ENCODE data around the gene CDH24. TPM values are rescaled to one million over a fixed set of nuclear protein-coding genes. Genes with fewer than 3 reads are reported as not detected.

Gene CDH24
- total and polyA plus RNA-seq, 5 donors = 0.95 to 2.5 (median 2.3) TPM

- intact Hi-C loops (cut with DNase I) = no loop called here
- H3K27ac ChIP-seq (ENCODE audit: low read length) = no peak overlapping the region
- H3K4me3 ChIP-seq (ENCODE audit: low read length) = no peak overlapping the region
- WGBS = 83% methylated on average over 10 of the region's 10 CpGs
- no peaks in the 10 kb centered on the region for H3K9me3 ChIP-seq (ENCODE audit: control insufficient read depth, low read length)
- H3K4me1 ChIP-seq (ENCODE audit: control insufficient read depth, insufficient read depth, low read length) = peaks cover 2% of the 10 kb centered on the region
- H3K27me3 ChIP-seq (ENCODE audit: control insufficient read depth, insufficient read depth) = no peaks in the 10 kb centered on the region
- ATAC-seq (no peak), DNase-seq (peak in 1 of 3 donors; percentile 61)
These were observed 42.0 kb upstream of the CDH24 start for GRCh38 chr14:23099212-23099861.

- H3K27ac ChIP-seq (ENCODE audit: low read length) = no peak overlapping the region
- H3K9me3 ChIP-seq (ENCODE audit: control insufficient read depth, low read length) = no peaks in the 10 kb centered on the region
- H3K27me3 ChIP-seq (ENCODE audit: control insufficient read depth, insufficient read depth) = no peaks in the 10 kb centered on the region
- intact Hi-C loops (cut with DNase I) = no loop called here
- H3K4me3 ChIP-seq (ENCODE audit: low read length) = no peak overlapping the region
- WGBS = 75% methylated on average over 7 of the region's 7 CpGs
- no peak for DNase-seq
- ATAC-seq = no peak
- peaks cover 2% of the 10 kb centered on the region for H3K4me1 ChIP-seq (ENCODE audit: control insufficient read depth, insufficient read depth, low read length)
These were observed 40.5 kb upstream of the CDH24 start for GRCh38 chr14:23097786-23098185.

GRCh38 chr14:23095196-23096108 lies 38.1 kb upstream of the CDH24 start, which contains the start of gene C14orf119:
TSS of gene C14orf119 (plus strand) at chr14:23095505. CDS start at chr14:23097659, 2,154 bp downstream.
- ATAC-seq (peak; percentile 95 to 96), DNase-seq (peak; percentile 100)
- Histone ChIP-seq H3K27me3 (ENCODE audit: control insufficient read depth, insufficient read depth) (no peaks in the 10 kb centered on the region), H3K4me1 (ENCODE audit: control insufficient read depth, insufficient read depth, low read length) (peaks cover 2% of the 10 kb centered on the region), H3K9me3 (ENCODE audit: control insufficient read depth, low read length) (no peaks in the 10 kb centered on the region), H3K27ac (ENCODE audit: low read length) (peak within 1 kb of the TSS; percentile 100), H3K4me3 (ENCODE audit: low read length) (peak within 1 kb of the TSS; percentile 98)
- intact Hi-C loops (cut with DNase I) = no loop called here
- under 1% methylated on average over 46 of the region's 46 CpGs for WGBS

- Histone ChIP-seq H3K4me3 (ENCODE audit: low read length) (peak within 1 kb of the TSS; percentile 98), H3K4me1 (ENCODE audit: control insufficient read depth, insufficient read depth, low read length) (peaks cover 4% of the 10 kb centered on the region), H3K9me3 (ENCODE audit: control insufficient read depth, low read length) (no peaks in the 10 kb centered on the region), H3K27me3 (ENCODE audit: control insufficient read depth, insufficient read depth) (no peaks in the 10 kb centered on the region), H3K27ac (ENCODE audit: low read length) (peak within 1 kb of the TSS; percentile 100)
- intact Hi-C loops (cut with DNase I) = no loop called here
- 0% methylated on average over 55 of the region's 55 CpGs for WGBS
- ATAC-seq = peak; percentile 72 to 78
- DNase-seq = peak; percentile 76 to 91 (median 88)
These were observed 37.4 kb upstream of the CDH24 start, which contains the start of gene ACIN1 for GRCh38 chr14:23094666-23095195. TSS of gene ACIN1 (minus strand) at chr14:23095136. CDS start at chr14:23095112, 24 bp downstream.

GRCh38 chr14:23093991-23094665 lies 36.8 kb upstream of the CDH24 start:
- no peak for ATAC-seq
- intact Hi-C loops (cut with DNase I) = no loop called here

GRCh38 chr14:23093526-23093925 lies 36.2 kb upstream of the CDH24 start:
- DNase-seq = no peak
- Histone ChIP-seq H3K9me3 (ENCODE audit: control insufficient read depth, low read length) (no peaks in the 10 kb centered on the region), H3K4me1 (ENCODE audit: control insufficient read depth, insufficient read depth, low read length) (peaks cover 2% of the 10 kb centered on the region), H3K4me3 (ENCODE audit: low read length) (peak overlapping the region; percentile 86), H3K27ac (ENCODE audit: low read length) (no peak overlapping the region), H3K27me3 (ENCODE audit: control insufficient read depth, insufficient read depth) (no peaks in the 10 kb centered on the region)
- intact Hi-C loops (cut with DNase I) = no loop called here
- ATAC-seq = no peak
- WGBS = 82% methylated on average over 2 of the region's 2 CpGs

More at GRCh38 chr14:23093991-23094665, 36.8 kb upstream of the CDH24 start:
- peak in 1 of 3 donors; percentile 52 for DNase-seq
- Histone ChIP-seq H3K9me3 (ENCODE audit: control insufficient read depth, low read length) (no peaks in the 10 kb centered on the region), H3K4me3 (ENCODE audit: low read length) (peak overlapping the region; percentile 86), H3K4me1 (ENCODE audit: control insufficient read depth, insufficient read depth, low read length) (peaks cover 3% of the 10 kb centered on the region), H3K27me3 (ENCODE audit: control insufficient read depth, insufficient read depth) (no peaks in the 10 kb centered on the region), H3K27ac (ENCODE audit: low read length) (peak overlapping the region; percentile 99)
- WGBS = under 1% methylated on average over 14 of the region's 14 CpGs

- H3K27ac ChIP-seq (ENCODE audit: low read length) = no peak overlapping the region
- H3K9me3 ChIP-seq (ENCODE audit: control insufficient read depth, low read length) = no peaks in the 10 kb centered on the region
- ATAC-seq (no peak), DNase-seq (no peak)
- peaks cover 2% of the 10 kb centered on the region for H3K4me1 ChIP-seq (ENCODE audit: control insufficient read depth, insufficient read depth, low read length)
- H3K27me3 ChIP-seq (ENCODE audit: control insufficient read depth, insufficient read depth) = no peaks in the 10 kb centered on the region
- 58% methylated on average over 2 of the region's 2 CpGs for WGBS
- no peak overlapping the region for H3K4me3 ChIP-seq (ENCODE audit: low read length)
- intact Hi-C loops (cut with DNase I) = no loop called here
These were observed 35.8 kb upstream of the CDH24 start for GRCh38 chr14:23093104-23093503.

GRCh38 chr14:23091294-23092225 lies 34.2 kb upstream of the CDH24 start:
- DNase-seq (no peak), ATAC-seq (no peak)
- no peak overlapping the region for H3K27ac ChIP-seq (ENCODE audit: low read length)
- H3K4me3 ChIP-seq (ENCODE audit: low read length) = no peak overlapping the region
- intact Hi-C loops (cut with DNase I) = no loop called here
- H3K27me3 ChIP-seq (ENCODE audit: control insufficient read depth, insufficient read depth) = no peaks in the 10 kb centered on the region
- H3K4me1 ChIP-seq (ENCODE audit: control insufficient read depth, insufficient read depth, low read length) = peaks cover 2% of the 10 kb centered on the region
- 78% methylated on average over 12 of the region's 12 CpGs for WGBS
- no peaks in the 10 kb centered on the region for H3K9me3 ChIP-seq (ENCODE audit: control insufficient read depth, low read length)

GRCh38 chr14:23090254-23090636 lies 32.9 kb upstream of the CDH24 start:
- H3K9me3 ChIP-seq (ENCODE audit: control insufficient read depth, low read length) = no peaks in the 10 kb centered on the region
- no peak overlapping the region for H3K4me3 ChIP-seq (ENCODE audit: low read length)
- no peak overlapping the region for H3K27ac ChIP-seq (ENCODE audit: low read length)
- ATAC-seq (no peak), DNase-seq (no peak)
- peaks cover 2% of the 10 kb centered on the region for H3K4me1 ChIP-seq (ENCODE audit: control insufficient read depth, insufficient read depth, low read length)
- intact Hi-C loops (cut with DNase I) = no loop called here
- WGBS = 35% methylated on average over 4 of the region's 4 CpGs
- no peaks in the 10 kb centered on the region for H3K27me3 ChIP-seq (ENCODE audit: control insufficient read depth, insufficient read depth)

All from right cardiac atrium (tissue), 5 donors.